Measurements from ENCODE around the gene CD300LG. TPM values are rescaled to one million over a fixed set of nuclear protein-coding genes. Genes with fewer than 3 reads are reported as not detected.

CD300LG gene
- total RNA-seq, 6 experiments from 2014 or later, result 0.12 to 0.73 (median 0.55) TPM; not detected in 1

DNA sequence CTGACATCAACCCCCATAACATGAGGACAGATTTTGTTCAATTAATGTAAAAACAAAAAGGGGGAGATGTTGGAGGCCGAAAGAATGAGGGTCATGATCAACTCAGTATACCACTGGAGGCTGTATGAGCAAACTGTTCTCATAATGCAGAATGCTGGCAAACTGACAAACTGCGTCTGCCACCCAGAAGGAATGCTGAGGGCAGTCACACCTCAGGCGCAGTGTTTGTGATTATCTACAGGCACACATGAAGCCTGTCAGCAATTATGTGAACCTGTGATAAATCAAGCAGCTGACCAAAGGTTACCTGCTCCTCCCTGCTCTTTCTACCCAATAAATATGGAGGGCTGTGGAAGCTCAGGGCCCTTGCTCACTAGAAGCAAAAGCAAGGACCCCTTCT is 27.3 kb downstream of the CD300LG start:
- intact Hi-C loops (cut with DNase I), result no loop called here
- no peaks in the 10 kb centered on the region for H3K27me3 ChIP-seq
- no peak for ATAC-seq
- TF ChIP-seq, protein P1, sequence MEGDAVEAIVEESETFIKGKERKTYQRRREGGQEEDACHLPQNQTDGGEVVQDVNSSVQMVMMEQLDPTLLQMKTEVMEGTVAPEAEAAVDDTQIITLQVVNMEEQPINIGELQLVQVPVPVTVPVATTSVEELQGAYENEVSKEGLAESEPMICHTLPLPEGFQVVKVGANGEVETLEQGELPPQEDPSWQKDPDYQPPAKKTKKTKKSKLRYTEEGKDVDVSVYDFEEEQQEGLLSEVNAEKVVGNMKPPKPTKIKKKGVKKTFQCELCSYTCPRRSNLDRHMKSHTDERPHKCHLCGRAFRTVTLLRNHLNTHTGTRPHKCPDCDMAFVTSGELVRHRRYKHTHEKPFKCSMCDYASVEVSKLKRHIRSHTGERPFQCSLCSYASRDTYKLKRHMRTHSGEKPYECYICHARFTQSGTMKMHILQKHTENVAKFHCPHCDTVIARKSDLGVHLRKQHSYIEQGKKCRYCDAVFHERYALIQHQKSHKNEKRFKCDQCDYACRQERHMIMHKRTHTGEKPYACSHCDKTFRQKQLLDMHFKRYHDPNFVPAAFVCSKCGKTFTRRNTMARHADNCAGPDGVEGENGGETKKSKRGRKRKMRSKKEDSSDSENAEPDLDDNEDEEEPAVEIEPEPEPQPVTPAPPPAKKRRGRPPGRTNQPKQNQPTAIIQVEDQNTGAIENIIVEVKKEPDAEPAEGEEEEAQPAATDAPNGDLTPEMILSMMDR (IDR thresholded peaks at IDR 0.05), result no peak
- no peak for TF ChIP-seq POLR2A (IDR thresholded peaks at IDR 0.05)
- DNase-seq, result no peak
- no peaks in the 10 kb centered on the region for H3K36me3 ChIP-seq
- no peak overlapping the region for H3K27ac ChIP-seq
- no peaks in the 10 kb centered on the region for H3K4me1 ChIP-seq
- 72% methylated on average over 3 of the region's 3 CpGs for WGBS (ENCODE audit: insufficient coverage, low coverage, low lambda C conversion rate, missing lambda C conversion rate)
- H3K4me3 ChIP-seq, result no peak overlapping the region
- H3K9me3 ChIP-seq, result no peaks in the 10 kb centered on the region

- no peaks in the 10 kb centered on the region for H3K27me3 ChIP-seq
- H3K4me1 ChIP-seq, result no peaks in the 10 kb centered on the region
- no peak for ATAC-seq
- no peaks in the 10 kb centered on the region for H3K36me3 ChIP-seq
- H3K27ac ChIP-seq, result no peak overlapping the region
- no peaks in the 10 kb centered on the region for H3K9me3 ChIP-seq
- 45% methylated on average over 2 of the region's 3 CpGs for WGBS (ENCODE audit: insufficient coverage, low coverage, low lambda C conversion rate, missing lambda C conversion rate)
- intact Hi-C loops (cut with DNase I), result no loop called here
- no peak for TF ChIP-seq POLR2A (IDR thresholded peaks at IDR 0.05)
- TF ChIP-seq, protein P1 (IDR thresholded peaks at IDR 0.05), result no peak
- no peak overlapping the region for H3K4me3 ChIP-seq
- DNase-seq, result no peak
Measured at GRCh38 chr17:43875476-43876147, 28.6 kb downstream of the CD300LG start.

GRCh38 chr17:43877031-43877430 is 30.1 kb downstream of the CD300LG start:
- no peaks in the 10 kb centered on the region for H3K4me1 ChIP-seq

DNA sequence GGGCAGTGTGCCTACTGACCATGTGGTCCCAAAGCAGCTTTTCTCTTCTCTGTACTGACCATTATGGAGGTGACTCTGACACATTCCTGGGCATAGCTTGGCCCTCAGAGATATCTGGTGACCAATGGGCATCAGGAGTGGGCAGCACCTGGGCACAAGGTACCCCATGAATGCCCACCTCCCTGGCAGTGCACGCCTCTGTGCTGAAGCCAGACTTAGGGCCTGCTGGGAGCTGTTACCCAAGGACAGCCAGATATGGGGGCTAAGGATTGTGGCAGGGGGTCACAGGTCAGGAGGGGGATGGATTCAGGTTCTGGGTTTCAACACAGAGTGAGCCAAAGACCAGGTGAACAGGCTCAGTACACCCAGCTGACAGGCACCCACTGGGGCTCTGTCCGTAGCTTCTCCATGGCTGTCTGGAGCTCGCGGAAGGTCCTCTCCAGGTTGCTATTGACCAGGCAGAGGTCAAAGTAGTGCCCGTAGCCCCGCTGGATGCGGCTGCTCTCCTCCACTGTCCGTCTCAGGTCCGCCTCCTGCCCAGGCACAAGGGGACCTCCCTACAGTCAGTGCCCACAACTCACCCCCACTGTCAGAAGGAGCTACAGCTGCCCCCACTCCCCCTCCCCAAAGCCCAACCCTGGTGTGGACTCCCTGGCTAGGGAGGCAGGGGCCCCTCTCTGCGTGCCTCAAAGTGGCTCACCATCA is 30.6 kb downstream of the CD300LG start:
- Histone ChIP-seq H3K27me3 (no peaks in the 10 kb centered on the region), H3K4me3 (no peak overlapping the region), H3K27ac (no peak overlapping the region), H3K4me1 (no peaks in the 10 kb centered on the region), H3K36me3 (no peaks in the 10 kb centered on the region), H3K9me3 (no peaks in the 10 kb centered on the region)
- WGBS (ENCODE audit: insufficient coverage, low coverage, low lambda C conversion rate, missing lambda C conversion rate), result no CpG with 5 or more reads among the region's 10 CpGs
- intact Hi-C loops (cut with DNase I), result no loop called here
- TF ChIP-seq, protein P1 (IDR thresholded peaks at IDR 0.05), result no peak
- no peak for TF ChIP-seq POLR2A (IDR thresholded peaks at IDR 0.05)
- DNase-seq, result no peak
- no peak for ATAC-seq

More at GRCh38 chr17:43877031-43877430, 30.1 kb downstream of the CD300LG start:
- Histone ChIP-seq H3K36me3 (no peaks in the 10 kb centered on the region), H3K4me3 (no peak overlapping the region), H3K27me3 (no peaks in the 10 kb centered on the region), H3K9me3 (no peaks in the 10 kb centered on the region), H3K27ac (no peak overlapping the region)
- no CpG with 5 or more reads among the region's 7 CpGs for WGBS (ENCODE audit: insufficient coverage, low coverage, low lambda C conversion rate, missing lambda C conversion rate)
- TF ChIP-seq, protein P1 (IDR thresholded peaks at IDR 0.05), result no peak
- no peak for TF ChIP-seq POLR2A (IDR thresholded peaks at IDR 0.05)
- ATAC-seq (no peak), DNase-seq (no peak)
- intact Hi-C loops (cut with DNase I), result no loop called here

Data from right lobe of liver (tissue), 6 donors.